CD4-positive, alpha-beta T cell treated with Interleukin-15 for 1 hour (primary cell): Measurements from ENCODE around the gene MTA3.
"Not testable (repeated sequence)": the region's sequence is repeated elsewhere in the genome, so short reads cannot be mapped to it uniquely, and the experiment has no call there.

Experiments used
- DNase-seq: peaks from one replicate; pipeline ENCODE4 v3.0.0-alpha.2; 2020

The MTA3 gene

DNA sequence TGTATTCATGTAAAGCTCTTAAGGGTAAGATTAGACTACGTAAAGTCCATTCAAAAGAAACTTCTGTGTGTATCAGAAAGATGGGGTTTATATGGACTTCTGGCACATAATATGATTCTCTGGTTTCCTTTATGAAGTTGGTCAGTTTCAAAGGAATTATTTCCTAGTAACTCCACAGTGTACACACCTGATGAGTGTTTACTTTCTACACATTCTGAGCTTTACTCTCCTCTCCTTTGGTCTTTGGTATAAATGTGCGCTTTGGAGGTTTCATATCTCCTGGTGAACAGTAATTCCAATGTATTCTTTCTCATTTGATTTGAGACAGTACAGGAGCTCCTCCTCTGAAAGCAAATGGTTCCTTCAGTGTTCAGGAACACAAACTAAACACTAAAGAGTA is 107.4 kb downstream of the MTA3 start:
- DNase-seq = no peak

GRCh38 chr2:42685303-42685702 is 116.9 kb downstream of the MTA3 start:
- DNase-seq = no peak

GRCh38 chr2:42693013-42693615 is 124.7 kb downstream of the MTA3 start:
- no peak for DNase-seq

DNA sequence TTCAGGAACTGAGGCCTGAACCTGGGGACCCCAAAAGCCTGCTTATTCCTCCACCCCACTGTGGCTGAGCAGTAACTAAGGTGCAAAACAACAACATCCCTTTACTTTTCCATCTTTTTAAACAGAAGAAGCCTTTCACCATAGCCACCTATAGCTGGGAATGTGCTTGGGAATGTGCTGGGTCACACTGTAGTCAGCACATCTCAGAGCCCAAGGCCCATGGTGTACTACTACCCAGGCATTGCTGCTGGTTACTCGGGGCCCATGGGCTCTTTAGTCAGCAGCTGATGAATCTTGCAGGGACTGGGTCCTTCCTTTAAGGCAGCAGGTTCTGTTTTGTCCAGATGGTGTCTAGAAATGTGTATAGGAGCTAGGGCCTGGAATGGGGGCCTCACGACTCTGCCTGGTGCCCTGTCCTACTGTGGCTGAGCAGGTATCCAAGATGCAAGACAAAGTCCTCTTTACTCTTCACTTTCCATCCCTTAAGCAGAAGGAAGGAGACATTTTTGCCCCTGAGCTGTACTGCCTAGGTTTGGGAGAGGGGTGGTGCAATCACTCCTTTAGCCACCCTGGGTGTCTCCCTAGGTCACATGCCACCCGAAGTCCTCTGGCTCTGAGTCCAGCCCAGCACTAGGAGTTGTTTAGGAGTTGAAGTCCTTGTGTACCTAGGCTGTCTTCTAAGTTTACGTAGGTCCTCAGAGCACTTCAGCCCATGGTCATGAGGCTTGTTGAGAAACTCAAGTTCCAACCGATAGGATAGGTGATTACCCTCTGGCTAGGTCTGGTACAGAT is 125.5 kb downstream of the MTA3 start:
- no peak for DNase-seq

- DNase-seq = no peak
Measured at GRCh38 chr2:42696987-42697386, 128.6 kb downstream of the MTA3 start.

GRCh38 chr2:42698940-42699339 is 130.5 kb downstream of the MTA3 start:
- DNase-seq = no peak

DNA sequence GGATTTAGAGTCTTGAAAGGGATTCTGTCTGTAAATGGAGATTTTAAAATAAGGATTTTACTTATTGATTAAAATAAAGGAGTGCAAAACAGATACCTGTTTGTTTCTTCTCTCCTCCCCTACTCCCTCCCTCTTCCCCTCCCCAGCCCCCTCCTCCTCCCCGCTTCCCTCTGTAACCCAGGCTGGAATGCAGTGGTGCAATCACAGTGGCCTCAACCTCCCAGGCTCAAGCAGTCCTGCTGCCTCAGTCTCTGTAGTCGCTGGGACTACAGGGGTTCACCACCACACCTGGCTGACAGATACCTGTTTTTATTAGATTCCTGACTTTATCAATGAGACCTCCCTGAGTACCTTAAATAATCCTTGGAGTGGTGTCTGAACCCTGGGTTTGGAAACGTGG is 138.4 kb downstream of the MTA3 start:
- DNase-seq = no peak

- no peak for DNase-seq
Measured at GRCh38 chr2:42708179-42708578, 139.7 kb downstream of the MTA3 start.

GRCh38 chr2:42711896-42712295 is 143.5 kb downstream of the MTA3 start:
- no peak for DNase-seq

- no peak for DNase-seq
Measured at GRCh38 chr2:42712934-42713333, 144.5 kb downstream of the MTA3 start.

- no peak for DNase-seq
Measured at GRCh38 chr2:42713920-42714319, 145.5 kb downstream of the MTA3 start.

DNA sequence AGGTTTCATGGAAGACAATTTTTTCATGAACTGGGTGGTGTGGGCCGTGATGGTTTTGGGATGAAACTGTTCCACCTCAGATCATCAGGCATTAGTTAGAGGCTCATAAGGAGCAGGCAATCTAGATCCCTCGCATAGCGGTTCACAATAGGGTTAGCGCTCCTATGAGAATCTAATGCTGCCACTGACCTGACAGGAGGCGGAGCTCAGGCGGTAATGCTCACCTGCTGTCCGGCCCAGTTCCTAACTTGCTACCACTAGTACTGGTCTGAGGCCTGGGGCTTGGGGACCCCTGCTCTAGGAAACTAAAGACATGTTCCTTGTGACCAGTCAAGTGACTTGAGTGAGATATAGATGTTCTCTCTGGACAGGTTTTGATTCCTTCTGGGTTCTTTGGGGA is 146.3 kb downstream of the MTA3 start:
- DNase-seq = no peak

GRCh38 chr2:42721898-42722297 is 153.5 kb downstream of the MTA3 start:
- no peak for DNase-seq

- peak; percentile 63 for DNase-seq
Measured at GRCh38 chr2:42722320-42723190, 154.1 kb downstream of the MTA3 start.

- DNase-seq = no peak
Measured at GRCh38 chr2:42723465-42723864, 155.0 kb downstream of the MTA3 start.

DNA sequence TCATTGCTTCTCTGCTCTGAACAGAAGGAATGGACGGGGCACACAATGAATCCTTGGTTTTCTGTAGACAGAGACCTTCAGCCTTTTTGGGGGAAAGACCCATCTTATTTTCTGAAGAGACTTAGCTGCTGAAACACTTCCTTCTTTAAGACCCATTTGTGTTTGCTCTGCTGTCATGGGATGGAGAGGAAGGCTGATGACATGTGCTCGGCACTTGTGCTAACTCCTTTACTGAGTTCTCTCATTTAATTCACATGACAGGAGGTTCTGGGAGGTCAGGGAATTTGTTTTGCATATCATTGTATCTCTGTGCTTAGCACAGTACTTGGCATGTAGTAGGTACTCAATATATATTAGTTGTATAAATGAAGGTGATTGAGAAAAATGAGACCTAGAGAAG is 156.5 kb downstream of the MTA3 start:
- DNase-seq = no peak

DNA sequence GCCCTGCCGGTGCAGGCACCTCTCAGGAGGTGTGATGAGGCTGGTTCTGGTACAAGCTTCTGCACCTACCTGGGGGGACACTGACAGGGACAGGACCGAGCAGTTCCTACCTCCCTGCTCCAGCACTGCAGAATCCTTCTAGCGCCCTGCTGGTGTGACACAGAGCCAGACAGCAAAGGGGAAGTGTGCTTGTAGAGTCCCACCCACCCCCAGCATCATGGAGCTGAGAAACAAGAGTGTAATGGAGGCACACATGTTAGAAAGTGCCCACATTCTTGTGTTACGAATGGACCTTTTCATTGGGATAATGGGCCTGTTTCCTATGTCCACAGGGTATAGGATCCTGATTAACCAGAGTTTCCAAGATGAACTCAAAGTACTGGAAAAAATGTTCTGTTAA is 157.2 kb downstream of the MTA3 start:
- peak; percentile 33 for DNase-seq

- no peak for DNase-seq
Measured at GRCh38 chr2:42726680-42727079, 158.2 kb downstream of the MTA3 start.

DNA sequence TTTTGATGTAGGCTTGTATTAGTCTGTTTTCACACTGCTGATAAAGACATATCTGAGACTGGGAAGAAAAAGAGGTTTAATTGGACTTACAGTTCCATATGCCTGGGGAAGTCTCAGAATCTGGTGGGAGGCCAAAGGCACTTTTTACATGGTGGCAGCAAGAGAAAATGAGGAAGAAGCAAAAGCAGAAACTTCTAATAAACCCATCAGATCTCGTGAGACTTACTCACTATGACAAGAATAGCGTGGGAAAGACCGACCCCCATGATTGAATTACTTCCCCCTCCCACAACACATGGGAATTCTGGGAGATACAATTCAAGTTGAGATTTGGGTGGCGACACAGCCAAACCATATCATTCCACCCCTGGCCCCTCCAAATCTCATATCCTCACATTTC is 162.9 kb downstream of the MTA3 start:
- not testable (repeated sequence) for DNase-seq

- no peak for DNase-seq
Measured at GRCh38 chr2:42733852-42734251, 165.4 kb downstream of the MTA3 start.

DNA sequence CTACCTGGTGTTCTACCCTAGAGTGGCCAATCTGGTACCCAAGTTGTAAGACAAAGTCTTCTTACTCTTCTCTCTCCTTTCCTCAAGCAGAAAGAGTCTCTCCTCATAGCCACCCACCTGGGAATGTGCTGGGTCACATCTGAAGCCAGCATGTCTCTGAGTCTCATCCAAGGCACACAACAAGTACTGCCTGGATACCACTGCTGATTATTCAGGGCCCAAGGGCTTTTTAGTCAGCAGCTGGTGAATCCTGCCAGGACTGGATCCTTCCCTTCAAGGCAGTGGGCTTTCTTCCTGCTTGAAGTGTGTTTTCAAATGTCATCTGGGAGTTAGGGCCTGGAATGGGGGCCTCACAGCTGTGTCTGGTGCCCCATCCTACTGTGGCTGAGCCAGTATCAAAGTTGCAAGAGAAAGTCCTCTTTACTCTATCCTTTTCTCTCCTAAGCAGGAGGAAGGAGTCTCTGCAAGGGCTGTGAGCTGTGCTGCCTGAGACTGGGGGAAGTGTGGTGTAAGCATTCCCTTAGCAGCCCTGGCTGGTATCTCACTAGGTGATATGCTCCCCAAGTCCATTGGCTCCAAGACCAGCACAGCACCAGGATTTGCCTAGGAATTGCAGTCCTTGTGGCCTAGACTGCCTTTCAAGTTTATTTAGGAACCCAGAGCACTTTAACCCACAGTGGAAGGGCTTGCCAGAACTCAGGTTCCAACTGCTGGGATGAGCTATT is 168.3 kb downstream of the MTA3 start:
- DNase-seq = no peak

GRCh38 chr2:42741140-42741539 is 172.7 kb downstream of the MTA3 start:
- DNase-seq = no peak
